HL-60 (cell line): ENCODE data around the gene VDR.

Source experiments
- CTCF ChIP-seq: IDR thresholded peaks from one replicate; pipeline ENCODE4 v1.5.1; 2011; ENCODE audit warnings: low read length, control low read depth, inconsistent platforms; ENCODE audit not compliant: insufficient read depth
- POLR2AphosphoS5 ChIP-seq: IDR thresholded peaks from 2 replicates; pipeline ENCODE4 v1.6.1; 2012; ENCODE audit warnings: low read depth

- TF ChIP-seq CTCF (no peak), POLR2AphosphoS5 (no peak)
Measured at GRCh38 chr12:47876440-47876960, 28.3 kb downstream of the VDR start.
